ENCODE results near the gene SLC7A6OS.

Gene SLC7A6OS

DNA sequence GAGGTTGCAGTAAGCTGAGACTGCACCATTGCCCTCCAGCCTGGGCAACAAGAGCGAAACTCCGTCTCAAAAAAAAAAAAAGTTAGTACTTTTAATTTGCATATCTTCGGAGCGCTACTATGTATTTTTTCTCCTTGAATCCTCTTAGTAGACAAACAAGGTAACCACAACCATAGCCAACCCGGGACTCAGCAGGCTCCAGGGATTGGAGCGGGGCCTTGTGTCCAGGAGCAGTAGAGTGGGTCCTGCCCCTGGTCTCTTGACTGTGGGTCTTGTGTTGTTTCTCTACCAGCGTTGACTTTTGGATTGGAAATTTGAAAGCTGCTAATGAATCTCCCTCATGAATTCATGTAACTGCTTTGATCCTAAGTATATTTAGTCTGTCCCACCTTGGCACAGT, 32.4 kb upstream of the SLC7A6OS start:
- no peak for DNase-seq

GRCh38 chr16:68342620-68343019, 31.9 kb upstream of the SLC7A6OS start:
- no peak for DNase-seq

GRCh38 chr16:68339214-68339613, 28.5 kb upstream of the SLC7A6OS start:
- no peak for DNase-seq

DNA sequence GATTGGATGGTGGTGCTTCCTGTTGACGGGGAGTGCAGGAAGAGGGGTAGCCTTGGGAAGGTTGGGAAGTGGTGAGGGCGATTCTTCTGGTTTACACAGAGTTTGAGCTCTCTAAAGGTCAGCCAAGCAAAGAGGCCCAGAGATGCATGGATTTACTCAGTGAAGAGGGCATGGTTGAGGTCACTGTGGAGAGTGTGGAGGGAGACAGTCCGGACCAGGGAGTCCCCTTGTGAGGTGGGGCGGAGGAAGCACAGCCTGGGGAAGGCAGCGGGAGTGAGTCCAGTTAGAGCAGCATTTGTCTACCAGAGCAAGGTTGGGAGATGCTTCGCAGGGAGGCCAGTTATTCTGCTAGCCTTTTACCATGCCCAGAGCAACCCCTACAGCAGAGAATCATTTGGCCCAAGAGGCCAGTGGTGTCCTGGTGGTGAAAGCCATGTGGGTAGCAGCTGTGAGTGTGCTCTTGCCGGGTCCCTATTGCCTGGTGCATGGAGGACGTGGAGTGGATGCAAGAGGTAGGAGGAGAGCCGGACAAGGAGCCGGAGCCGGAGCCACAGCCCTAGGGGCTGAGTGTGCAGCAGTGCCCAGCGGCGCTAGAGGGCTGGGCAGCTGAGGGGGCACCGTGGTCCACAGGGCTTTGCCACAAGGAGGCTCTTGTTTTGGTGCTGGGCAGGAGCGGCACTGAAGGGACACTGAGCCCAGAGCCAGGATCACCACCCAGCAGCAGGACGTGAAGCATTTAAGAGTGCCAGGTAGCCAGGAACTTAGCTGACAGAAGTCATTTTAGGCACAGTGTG, 27.8 kb upstream of the SLC7A6OS start:
- no peak for DNase-seq

DNA sequence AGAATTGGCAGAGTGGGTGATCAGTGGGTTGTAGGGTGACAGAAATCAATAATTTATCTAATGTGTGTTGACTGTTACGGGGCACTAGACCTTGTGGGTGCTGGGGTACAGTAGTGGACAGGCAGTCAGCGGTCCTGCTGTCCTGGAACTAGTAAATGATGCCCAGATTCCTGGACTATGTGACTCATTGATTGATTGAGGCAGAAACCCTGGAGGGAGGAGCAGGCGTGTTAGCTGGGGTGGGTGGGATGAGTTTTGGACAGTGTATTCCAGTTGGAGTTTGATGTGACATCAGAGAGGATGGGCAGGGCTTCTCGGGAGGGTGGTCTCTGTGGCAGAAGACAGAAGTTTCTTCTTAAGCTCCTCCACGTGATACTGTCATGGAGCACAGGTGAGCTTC, 24.4 kb upstream of the SLC7A6OS start:
- no peak for DNase-seq

DNA sequence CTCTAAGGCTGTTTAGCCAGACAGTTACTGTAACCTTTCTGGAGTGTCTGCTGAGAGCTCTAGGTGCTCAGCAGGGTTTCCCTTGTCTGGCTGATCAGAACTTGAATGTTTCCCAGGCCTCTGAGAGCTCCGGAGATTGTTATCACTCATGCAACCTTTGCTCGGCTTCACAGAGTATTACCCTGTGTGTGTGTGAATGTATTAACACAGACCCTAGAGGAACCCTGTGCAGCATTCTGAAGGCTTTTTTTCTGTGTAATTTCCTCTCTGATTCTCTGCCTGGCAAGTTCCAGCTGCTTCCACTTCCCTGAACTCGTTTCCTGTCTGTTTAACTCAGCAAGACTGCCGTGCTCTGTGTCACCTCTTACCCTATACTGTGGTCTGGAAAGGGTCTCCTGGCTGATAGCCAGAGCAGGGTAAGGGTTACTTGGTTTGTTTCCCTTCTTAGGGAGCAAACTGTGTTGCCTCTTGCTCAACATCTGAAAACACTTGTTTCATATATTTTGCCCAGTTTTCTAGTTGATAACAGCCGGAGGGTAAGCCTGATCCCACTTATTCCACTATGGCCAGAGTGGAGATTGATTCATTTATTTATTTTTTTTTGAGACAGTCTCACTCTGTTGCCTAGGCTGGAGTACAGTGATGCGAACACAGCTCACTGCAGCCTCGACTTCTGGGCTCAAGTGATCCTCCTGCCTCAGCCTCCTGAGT, 21.8 kb upstream of the SLC7A6OS start:
- peak; percentile 18 to 44 for DNase-seq

DNA sequence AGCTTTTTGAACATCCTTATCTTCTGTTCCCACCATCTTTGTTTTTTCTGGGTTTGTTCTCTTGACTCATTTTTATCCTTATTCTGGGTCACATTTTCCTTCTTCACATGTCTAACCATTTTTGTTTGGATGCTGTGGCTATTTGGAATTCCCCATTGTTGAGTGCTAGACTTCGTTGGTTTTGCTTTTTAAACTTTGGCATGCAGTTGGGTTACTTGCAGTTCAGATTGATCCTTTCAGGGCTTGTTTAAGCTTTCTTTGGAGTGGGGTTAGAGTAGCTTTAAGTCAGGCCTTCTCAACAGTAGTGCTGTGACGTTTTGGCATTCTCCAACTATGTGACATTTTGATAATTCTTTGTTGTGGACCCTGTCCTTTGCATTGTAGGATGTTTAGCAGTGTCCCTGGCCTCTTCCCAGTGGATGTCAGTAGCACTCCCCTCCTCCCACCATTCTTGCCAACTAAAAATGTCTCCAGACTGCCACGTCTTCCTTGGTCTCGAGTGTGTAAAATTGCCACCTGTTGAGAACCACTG, 21.2 kb upstream of the SLC7A6OS start:
- DNase-seq, result no peak

- no peak for DNase-seq
Observed at GRCh38 chr16:68328860-68329390, 18.2 kb upstream of the SLC7A6OS start.

GRCh38 chr16:68328151-68328859, 17.6 kb upstream of the SLC7A6OS start:
- peak; percentile 68 to 86 for DNase-seq

DNA sequence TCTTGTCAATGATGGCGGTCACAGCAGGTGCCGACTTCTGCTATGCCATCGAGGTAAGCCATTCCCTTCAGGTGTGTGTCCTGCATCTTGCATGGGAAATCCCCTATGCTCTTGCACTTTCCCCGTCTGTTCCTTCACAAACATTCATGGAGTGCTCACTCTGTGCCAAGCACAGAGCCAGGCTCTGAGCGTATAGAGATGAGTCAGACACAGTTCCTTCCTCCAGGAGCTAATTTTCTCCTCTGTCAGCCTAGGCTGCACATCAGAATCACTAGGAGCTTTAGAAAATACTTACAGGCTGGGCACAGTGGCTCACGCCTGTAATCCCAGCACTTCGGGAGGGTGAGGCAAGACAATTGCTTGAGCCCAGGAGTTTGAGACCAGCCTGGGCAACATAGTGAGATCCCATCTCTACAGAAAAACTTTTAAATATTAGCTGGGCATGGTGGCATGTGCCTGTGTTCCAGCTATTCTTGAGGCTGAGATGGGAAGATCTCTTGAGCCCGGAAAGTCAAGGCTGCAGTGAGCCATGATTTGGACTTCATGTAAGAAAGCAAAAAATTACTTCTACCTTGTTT, 14.1 kb upstream of the SLC7A6OS start:
- DNase-seq, result no peak

- DNase-seq, result no peak
Observed at GRCh38 chr16:68324336-68324735, 13.6 kb upstream of the SLC7A6OS start.

- no peak for DNase-seq
Observed at GRCh38 chr16:68319185-68319908, 8.6 kb upstream of the SLC7A6OS start.

GRCh38 chr16:68313116-68313515, 2.4 kb upstream of the SLC7A6OS start:
- DNase-seq, result no peak

GRCh38 chr16:68310437-68310773, 341 bp downstream of the SLC7A6OS start:
- DNase-seq, result no peak

- DNase-seq, result no peak
Observed at GRCh38 chr16:68309799-68310198, 947 bp downstream of the SLC7A6OS start.

DNA sequence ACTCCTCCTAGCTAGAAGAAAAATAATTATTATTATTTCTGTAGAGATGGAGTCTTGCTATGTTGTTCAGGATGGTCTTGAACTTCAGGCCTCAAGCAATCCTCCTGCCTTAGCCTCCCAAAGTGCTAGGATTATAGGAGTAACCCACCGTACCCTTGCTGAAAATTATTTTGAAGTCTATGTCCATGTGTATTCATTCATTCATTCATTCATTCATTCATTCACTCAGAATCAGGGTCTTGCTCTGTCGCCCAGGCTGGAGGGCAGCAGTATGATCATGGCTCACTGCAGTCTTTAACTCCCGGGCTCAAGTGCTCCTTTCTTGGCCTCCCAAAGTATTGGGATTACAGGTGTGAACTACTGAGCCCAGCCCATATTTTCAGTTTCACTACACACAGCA, 4.1 kb downstream of the SLC7A6OS start:
- no peak for DNase-seq

DNA sequence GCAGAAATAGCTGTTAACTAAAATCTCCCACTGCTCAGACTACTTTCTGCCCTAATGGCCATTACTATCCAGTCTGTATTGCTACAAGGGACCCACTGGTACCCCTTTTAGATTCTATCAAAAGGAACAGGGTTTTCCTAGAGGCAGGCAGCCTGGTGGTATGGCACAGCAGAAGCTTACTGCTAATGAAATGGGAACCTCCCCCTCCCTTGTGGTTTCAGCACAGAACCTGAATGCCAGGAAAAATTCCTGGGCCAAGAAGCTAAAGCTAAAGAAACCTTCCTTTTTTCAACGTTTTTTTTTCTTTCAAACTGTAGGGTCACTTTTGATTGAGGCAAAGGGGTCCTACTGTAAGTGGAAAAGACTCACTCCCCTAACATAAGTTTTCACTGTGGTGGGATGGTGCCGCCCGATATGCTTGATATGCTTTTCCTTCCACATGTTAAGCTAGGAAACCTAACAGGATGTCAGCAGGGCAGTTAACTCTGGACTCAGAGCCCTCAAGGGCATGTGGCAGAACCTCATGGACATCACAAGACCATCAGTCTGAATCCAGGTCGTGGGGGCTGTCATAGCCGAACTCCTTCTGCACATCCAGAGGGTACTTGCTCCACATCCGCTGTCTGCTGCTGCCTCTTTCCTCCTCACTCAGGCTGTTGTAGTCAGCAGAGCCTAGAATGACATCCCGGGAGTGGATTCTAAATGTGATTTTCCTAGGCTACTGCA, 9.8 kb downstream of the SLC7A6OS start:
- no peak for DNase-seq

DNA sequence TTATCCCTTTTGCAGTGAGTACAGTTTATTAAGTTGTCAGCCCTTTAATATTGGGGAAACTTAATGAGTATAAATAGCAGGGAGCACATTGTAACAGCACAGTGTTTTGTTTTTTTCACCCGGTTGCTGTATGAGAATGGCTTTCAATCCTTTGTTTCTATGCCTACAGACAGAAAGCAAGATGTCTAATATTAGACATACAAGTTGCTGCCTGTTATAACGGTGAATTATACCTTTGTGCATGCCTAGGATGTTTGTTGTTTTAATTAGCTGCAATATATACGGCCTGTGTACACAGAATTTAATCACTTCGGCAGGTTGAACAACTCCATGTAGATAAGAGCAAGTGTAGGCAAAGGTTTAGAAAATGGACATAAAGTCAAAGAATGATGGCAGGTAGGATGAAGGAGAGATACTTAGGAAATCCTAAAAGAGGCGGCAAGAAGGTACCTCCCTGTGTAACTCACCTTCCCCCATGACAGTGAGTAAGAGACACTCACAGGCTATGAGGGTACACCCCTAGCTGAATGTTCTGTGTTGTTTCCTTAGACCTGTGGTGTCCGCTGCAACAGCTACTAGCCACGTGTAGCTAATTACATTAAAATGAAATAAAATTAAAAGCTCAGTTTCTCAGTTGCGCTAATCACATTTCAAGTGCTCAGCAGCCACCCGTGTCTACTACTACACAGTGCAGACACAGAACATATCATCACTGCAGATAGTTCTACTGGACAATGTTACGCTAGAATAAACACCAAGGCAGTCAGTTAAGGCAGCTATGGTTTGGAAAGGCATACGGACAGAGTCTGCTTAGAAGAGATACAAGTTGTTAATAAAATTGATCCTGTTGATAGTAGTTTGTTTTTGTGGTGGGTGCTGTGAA, 10.9 kb downstream of the SLC7A6OS start:
- DNase-seq, result peak in 1 of 2 donors; percentile 18

DNA sequence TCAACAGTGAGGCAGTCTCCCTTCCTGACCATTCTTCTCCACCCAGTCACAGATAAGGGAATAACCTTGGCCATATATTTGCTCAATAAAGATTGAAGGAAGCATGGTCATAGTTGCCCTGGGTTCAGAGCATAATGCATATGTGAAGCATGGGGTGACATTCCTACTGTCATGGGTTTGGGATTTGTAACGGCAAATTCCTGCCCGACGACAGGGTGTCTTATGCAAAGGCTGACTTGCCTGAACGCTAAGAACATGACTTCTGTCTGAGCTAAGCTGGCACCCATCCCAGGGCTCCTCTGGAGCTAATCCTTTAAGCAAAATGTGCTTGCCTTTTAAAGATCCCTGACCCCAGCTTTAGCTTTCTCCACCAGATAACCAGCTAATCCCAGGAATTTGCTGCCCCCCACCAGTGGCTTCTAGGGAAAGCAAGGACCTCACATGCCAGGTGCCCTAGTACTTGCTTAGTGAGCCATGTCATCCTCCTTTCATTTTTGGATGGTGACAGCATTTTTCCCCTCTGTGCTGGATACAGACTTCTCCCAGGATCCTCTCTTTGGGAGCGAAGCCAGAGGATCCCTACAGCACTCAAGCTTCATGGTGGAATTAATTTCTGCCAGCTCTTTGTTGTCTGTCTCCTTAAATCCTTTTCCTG, 11.7 kb downstream of the SLC7A6OS start:
- no peak for DNase-seq

GRCh38 chr16:68298312-68298711, 12.4 kb downstream of the SLC7A6OS start:
- DNase-seq, result no peak
